Breast epithelium (tissue), 4 donors: Measurements from ENCODE around the gene TSBP1. TPM values are rescaled to one million over a fixed set of nuclear protein-coding genes. Genes with fewer than 3 reads are reported as not detected.
"Not testable (repeated sequence)": the region's sequence is repeated elsewhere in the genome, so short reads cannot be mapped to it uniquely, and the experiment has no call there.

Source experiments
- DNase-seq, 2 donors: peaks; one replicate each; pipeline ENCODE4 v3.0.0-alpha.2; 2019; ENCODE audit warnings: low spot score in 2 of 2
- H3K27ac ChIP-seq, 2 donors: fragments of 200-600 bp; sonication (generic) in 1 of 2; one replicate each; pipeline ENCODE4 v1.5.1; 2016 to 2019; ENCODE audit warnings: mild to moderate bottlenecking in 1 of 2
- H3K27me3 ChIP-seq, 2 donors: fragments of 200-600 bp; sonication (generic) in 1 of 2; one replicate each; pipeline versions ENCODE4 v1.5.1 to v1.6.0; 2017 to 2019; ENCODE audit warnings: control low read depth in 1 of 2, mild to moderate bottlenecking in 1 of 2
- H3K36me3 ChIP-seq: fragments of 200-600 bp; one replicate; pipeline ENCODE4 v1.5.1; 2019
- H3K4me1 ChIP-seq, 2 donors: fragments of 200-600 bp; sonication (generic); one replicate each; pipeline ENCODE4 v1.5.1; 2016 to 2019; ENCODE audit warnings: control low read depth in 1 of 2
- H3K4me3 ChIP-seq, 3 donors: fragments of 200-600 bp; sonication (generic); 1 replicate in 2 of 3; 2 replicates in 1 of 3; pipeline ENCODE4 v1.5.1; 2016 to 2019; ENCODE audit warnings: mild to moderate bottlenecking in 3 of 3, moderate library complexity in 2 of 3
- H3K9me3 ChIP-seq, 2 donors: fragments of 200-600 bp; sonication (generic) in 1 of 2; one replicate each; pipeline ENCODE4 v1.5.1; 2016 to 2019; ENCODE audit warnings: control low read depth in 1 of 2
- CTCF ChIP-seq, 3 donors: fragments of 450-650 bp; IDR thresholded peaks; one replicate each; pipeline ENCODE4 v1.5.1; 2016 to 2017; ENCODE audit warnings: antibody characterized with exemption in 3 of 3, mild to moderate bottlenecking in 3 of 3, moderate library complexity in 3 of 3
- POLR2A ChIP-seq: fragments of 450-650 bp; IDR thresholded peaks from one replicate; pipeline ENCODE4 v1.6.1; 2016; ENCODE audit warnings: antibody characterized with exemption, mild to moderate bottlenecking, moderate library complexity
- POLR2AphosphoS5 ChIP-seq, 3 donors: sonication (generic); formaldehyde crosslinking; IDR thresholded peaks; one replicate each; pipeline ENCODE4 v1.6.1; 2017; ENCODE audit warnings: antibody characterized with exemption in 3 of 3
- intact Hi-C: fragments of 100-400 bp; cut with DNase I; formaldehyde crosslinking; loops from one replicate; pipeline ENCODE4 v1.15.1; 2023; ENCODE audit warnings: low total_unique reads
- total RNA-seq, 3 donors: library from RNA; depleted of rRNA; stranded (reverse); fragments of >200 nt; gene quantifications; one replicate each; pipeline ENCODE4 v1.1.0, GENCODE V29; 2016

The TSBP1 gene
- total RNA-seq, 3 donors from 2014 or later = not detected

GRCh38 chr6:32298632-32299336 is 72.9 kb downstream of the TSBP1 start:
- no peak overlapping the region for H3K4me3 ChIP-seq
- DNase-seq = no peak
- no peak overlapping the region for H3K27ac ChIP-seq
- H3K4me1 ChIP-seq = no peaks in the 10 kb centered on the region
- H3K9me3 ChIP-seq = no peaks in the 10 kb centered on the region
- TF ChIP-seq POLR2AphosphoS5 (IDR thresholded peaks at IDR 0.05) (no peak), POLR2A (no peak), CTCF (IDR thresholded peaks at IDR 0.05) (no peak)
- intact Hi-C loops = no loop called here
- H3K36me3 ChIP-seq = no peaks in the 10 kb centered on the region
- H3K27me3 ChIP-seq = no peaks in the 10 kb centered on the region

- H3K9me3 ChIP-seq, H3K27ac ChIP-seq, DNase-seq, intact Hi-C loops, H3K4me1 ChIP-seq, H3K4me3 ChIP-seq, H3K36me3 ChIP-seq, H3K27me3 ChIP-seq: not testable (repeated sequence)
These were observed 76.7 kb downstream of the TSBP1 start for GRCh38 chr6:32294980-32295379.

- DNase-seq = no peak
- no peaks in the 10 kb centered on the region for H3K27me3 ChIP-seq
- H3K9me3 ChIP-seq = no peaks in the 10 kb centered on the region
- no peak overlapping the region for H3K27ac ChIP-seq
- no peak overlapping the region for H3K4me3 ChIP-seq
- no peaks in the 10 kb centered on the region for H3K36me3 ChIP-seq
- TF ChIP-seq POLR2A (no peak), POLR2AphosphoS5 (IDR thresholded peaks at IDR 0.05) (no peak), CTCF (IDR thresholded peaks at IDR 0.05) (no peak)
- H3K4me1 ChIP-seq = no peaks in the 10 kb centered on the region
- intact Hi-C loops = no loop called here
These were observed 77.1 kb downstream of the TSBP1 start for GRCh38 chr6:32294566-32294965.

- intact Hi-C loops = no loop called here
- H3K27me3 ChIP-seq = no peaks in the 10 kb centered on the region
These were observed 78.0 kb downstream of the TSBP1 start for GRCh38 chr6:32293695-32294094.

GRCh38 chr6:32291543-32291942 is 80.2 kb downstream of the TSBP1 start:
- intact Hi-C loops = no loop called here
- Histone ChIP-seq H3K4me1 (no peaks in the 10 kb centered on the region), H3K4me3 (no peak overlapping the region), H3K27me3 (no peaks in the 10 kb centered on the region), H3K36me3 (no peaks in the 10 kb centered on the region), H3K9me3 (no peaks in the 10 kb centered on the region), H3K27ac (no peak overlapping the region)
- TF ChIP-seq POLR2AphosphoS5 (IDR thresholded peaks at IDR 0.05) = no peak
- no peak for TF ChIP-seq POLR2A
- no peak for DNase-seq

More at GRCh38 chr6:32293695-32294094, 78.0 kb downstream of the TSBP1 start:
- Histone ChIP-seq H3K9me3 (no peaks in the 10 kb centered on the region), H3K36me3 (no peaks in the 10 kb centered on the region), H3K27ac (no peak overlapping the region), H3K4me3 (no peak overlapping the region), H3K4me1 (no peaks in the 10 kb centered on the region)
- no peak for TF ChIP-seq POLR2A
- TF ChIP-seq CTCF (IDR thresholded peaks at IDR 0.05) = no peak
- TF ChIP-seq POLR2AphosphoS5 (IDR thresholded peaks at IDR 0.05) = no peak
- DNase-seq = no peak

GRCh38 chr6:32290886-32291450 is 80.7 kb downstream of the TSBP1 start:
- no peak for TF ChIP-seq CTCF (IDR thresholded peaks at IDR 0.05)
- TF ChIP-seq POLR2AphosphoS5 (IDR thresholded peaks at IDR 0.05) = no peak
- TF ChIP-seq POLR2A = no peak

More at GRCh38 chr6:32290886-32291450, 80.7 kb downstream of the TSBP1 start:
- Histone ChIP-seq H3K9me3 (no peaks in the 10 kb centered on the region), H3K36me3 (no peaks in the 10 kb centered on the region), H3K27me3 (no peaks in the 10 kb centered on the region), H3K4me1 (no peaks in the 10 kb centered on the region), H3K27ac (no peak overlapping the region), H3K4me3 (no peak overlapping the region)
- DNase-seq = no peak
- intact Hi-C loops = no loop called here
